GM12892 (cell line): ENCODE measurements around the gene COL20A1.

Source experiments
- POLR2A ChIP-seq: IDR thresholded peaks from 2 replicates; pipeline ENCODE4 v1.6.1; 2011; ENCODE audit warnings: low read depth, low read length, control low read depth
- POLR2AphosphoS5 ChIP-seq: IDR thresholded peaks from 2 replicates; pipeline ENCODE4 v1.6.1; 2011; ENCODE audit warnings: low read depth, low read length, control low read depth
- TAF1 ChIP-seq: IDR thresholded peaks from 2 replicates; pipeline ENCODE4 v1.6.1; 2011; ENCODE audit warnings: low read depth, mild to moderate bottlenecking, control low read depth, low read length, borderline replicate concordance

GRCh38 chr20:63315240-63315689 lies 22.3 kb downstream of the COL20A1 start:
- TF ChIP-seq POLR2A, result no peak
- no peak for TF ChIP-seq POLR2AphosphoS5
- TF ChIP-seq TAF1, result no peak
